Activated naive CD8-positive, alpha-beta T cell (primary cell): ENCODE data around the gene RBFOX2.
A peak's percentile ranks its signal among the peaks of the same experiment; 100 is the strongest.

Source experiments
- H3K27ac Mint-ChIP-seq: one replicate; pipeline ENCODE4 v1.8.0; 2021; ENCODE audit warnings: mixed read lengths
- H3K27me3 Mint-ChIP-seq: one replicate; pipeline ENCODE4 v1.8.0; 2021; ENCODE audit warnings: mixed read lengths
- H3K36me3 Mint-ChIP-seq: one replicate; pipeline ENCODE4 v1.8.0; 2021; ENCODE audit warnings: mixed read lengths
- H3K4me1 Mint-ChIP-seq: one replicate; pipeline ENCODE4 v1.8.0; 2021; ENCODE audit warnings: low read depth, mixed read lengths
- H3K4me3 Mint-ChIP-seq: one replicate; pipeline ENCODE4 v1.8.0; 2021; ENCODE audit warnings: mild to moderate bottlenecking, mixed read lengths
- H3K9me3 Mint-ChIP-seq: one replicate; pipeline ENCODE4 v1.8.0; 2021; ENCODE audit warnings: low read depth, mixed read lengths

The RBFOX2 gene

GRCh38 chr22:35904336-35904692, 124.3 kb downstream of the RBFOX2 start:
- H3K27me3 Mint-ChIP-seq: peaks cover 7% of the 10 kb centered on the region
- H3K4me3 Mint-ChIP-seq: no peak overlapping the region
- no peak overlapping the region for H3K27ac Mint-ChIP-seq

GRCh38 chr22:35903571-35904335, 124.9 kb downstream of the RBFOX2 start:
- H3K4me3 Mint-ChIP-seq: no peak overlapping the region
- H3K9me3 Mint-ChIP-seq: no peaks in the 10 kb centered on the region
- peaks cover 16% of the 10 kb centered on the region for H3K4me1 Mint-ChIP-seq
- peaks cover 7% of the 10 kb centered on the region for H3K27me3 Mint-ChIP-seq
- peaks cover 3% of the 10 kb centered on the region for H3K36me3 Mint-ChIP-seq
- H3K27ac Mint-ChIP-seq: no peak overlapping the region

More at GRCh38 chr22:35904336-35904692, 124.3 kb downstream of the RBFOX2 start:
- peaks cover 3% of the 10 kb centered on the region for H3K36me3 Mint-ChIP-seq
- H3K9me3 Mint-ChIP-seq: no peaks in the 10 kb centered on the region
- H3K4me1 Mint-ChIP-seq: peaks cover 16% of the 10 kb centered on the region

GRCh38 chr22:35900483-35901168, 128.0 kb downstream of the RBFOX2 start:
- peak overlapping the region; percentile 24 for H3K27ac Mint-ChIP-seq
- peaks cover 9% of the 10 kb centered on the region for H3K27me3 Mint-ChIP-seq
- peaks cover 3% of the 10 kb centered on the region for H3K36me3 Mint-ChIP-seq
- H3K9me3 Mint-ChIP-seq: no peaks in the 10 kb centered on the region
- peaks cover 16% of the 10 kb centered on the region for H3K4me1 Mint-ChIP-seq
- H3K4me3 Mint-ChIP-seq: no peak overlapping the region

GRCh38 chr22:35899736-35900135, 128.9 kb downstream of the RBFOX2 start:
- Mint-ChIP-seq H3K36me3 (peaks cover 3% of the 10 kb centered on the region), H3K27ac (no peak overlapping the region), H3K4me1 (peaks cover 16% of the 10 kb centered on the region), H3K27me3 (peaks cover 15% of the 10 kb centered on the region), H3K4me3 (no peak overlapping the region), H3K9me3 (no peaks in the 10 kb centered on the region)

- peaks cover 13% of the 10 kb centered on the region for H3K4me1 Mint-ChIP-seq
- H3K9me3 Mint-ChIP-seq: no peaks in the 10 kb centered on the region
- H3K27ac Mint-ChIP-seq: no peak overlapping the region
- peaks cover 15% of the 10 kb centered on the region for H3K27me3 Mint-ChIP-seq
- H3K36me3 Mint-ChIP-seq: no peaks in the 10 kb centered on the region
- H3K4me3 Mint-ChIP-seq: no peak overlapping the region
Measured at GRCh38 chr22:35896111-35896705, 132.4 kb downstream of the RBFOX2 start.

- Mint-ChIP-seq H3K27ac (no peak overlapping the region), H3K36me3 (no peaks in the 10 kb centered on the region), H3K4me3 (no peak overlapping the region)
Measured at GRCh38 chr22:35894937-35895708, 133.5 kb downstream of the RBFOX2 start.

GRCh38 chr22:35894464-35894878, 134.2 kb downstream of the RBFOX2 start:
- peaks cover 15% of the 10 kb centered on the region for H3K27me3 Mint-ChIP-seq
- no peak overlapping the region for H3K4me3 Mint-ChIP-seq

More at GRCh38 chr22:35894937-35895708, 133.5 kb downstream of the RBFOX2 start:
- Mint-ChIP-seq H3K27me3 (peaks cover 15% of the 10 kb centered on the region), H3K9me3 (no peaks in the 10 kb centered on the region), H3K4me1 (peaks cover 2% of the 10 kb centered on the region)

GRCh38 chr22:35893698-35894097, 134.9 kb downstream of the RBFOX2 start:
- H3K27ac Mint-ChIP-seq: no peak overlapping the region
- peaks cover 15% of the 10 kb centered on the region for H3K27me3 Mint-ChIP-seq
- no peak overlapping the region for H3K4me3 Mint-ChIP-seq
- no peaks in the 10 kb centered on the region for H3K36me3 Mint-ChIP-seq
- no peaks in the 10 kb centered on the region for H3K4me1 Mint-ChIP-seq
- no peaks in the 10 kb centered on the region for H3K9me3 Mint-ChIP-seq

More at GRCh38 chr22:35894464-35894878, 134.2 kb downstream of the RBFOX2 start:
- Mint-ChIP-seq H3K27ac (no peak overlapping the region), H3K4me1 (no peaks in the 10 kb centered on the region), H3K9me3 (no peaks in the 10 kb centered on the region), H3K36me3 (no peaks in the 10 kb centered on the region)

- no peak overlapping the region for H3K27ac Mint-ChIP-seq
- no peaks in the 10 kb centered on the region for H3K36me3 Mint-ChIP-seq
- H3K4me3 Mint-ChIP-seq: no peak overlapping the region
- no peaks in the 10 kb centered on the region for H3K4me1 Mint-ChIP-seq
- peaks cover 15% of the 10 kb centered on the region for H3K27me3 Mint-ChIP-seq
- no peaks in the 10 kb centered on the region for H3K9me3 Mint-ChIP-seq
Measured at GRCh38 chr22:35892192-35892591, 136.4 kb downstream of the RBFOX2 start.

GRCh38 chr22:35891442-35891841, 137.2 kb downstream of the RBFOX2 start:
- Mint-ChIP-seq H3K4me3 (no peak overlapping the region), H3K27ac (no peak overlapping the region), H3K9me3 (no peaks in the 10 kb centered on the region), H3K27me3 (peaks cover 15% of the 10 kb centered on the region), H3K4me1 (no peaks in the 10 kb centered on the region), H3K36me3 (no peaks in the 10 kb centered on the region)

GRCh38 chr22:35889071-35889470, 139.6 kb downstream of the RBFOX2 start:
- Mint-ChIP-seq H3K9me3 (no peaks in the 10 kb centered on the region), H3K4me3 (no peak overlapping the region), H3K27me3 (peaks cover 7% of the 10 kb centered on the region), H3K36me3 (no peaks in the 10 kb centered on the region), H3K4me1 (peaks cover 4% of the 10 kb centered on the region), H3K27ac (no peak overlapping the region)

- Mint-ChIP-seq H3K9me3 (no peaks in the 10 kb centered on the region), H3K4me3 (no peak overlapping the region), H3K36me3 (no peaks in the 10 kb centered on the region), H3K4me1 (peaks cover 9% of the 10 kb centered on the region), H3K27ac (no peak overlapping the region), H3K27me3 (peaks cover 7% of the 10 kb centered on the region)
Measured at GRCh38 chr22:35888181-35888870, 140.3 kb downstream of the RBFOX2 start.

GRCh38 chr22:35887296-35887875, 141.2 kb downstream of the RBFOX2 start:
- H3K4me3 Mint-ChIP-seq: no peak overlapping the region
- H3K27me3 Mint-ChIP-seq: peaks cover 4% of the 10 kb centered on the region
- H3K4me1 Mint-ChIP-seq: peaks cover 18% of the 10 kb centered on the region
- no peaks in the 10 kb centered on the region for H3K9me3 Mint-ChIP-seq
- H3K36me3 Mint-ChIP-seq: no peaks in the 10 kb centered on the region
- no peak overlapping the region for H3K27ac Mint-ChIP-seq

- Mint-ChIP-seq H3K27ac (no peak overlapping the region), H3K9me3 (no peaks in the 10 kb centered on the region), H3K27me3 (no peaks in the 10 kb centered on the region), H3K36me3 (no peaks in the 10 kb centered on the region), H3K4me3 (no peak overlapping the region), H3K4me1 (peaks cover 24% of the 10 kb centered on the region)
Measured at GRCh38 chr22:35886309-35886708, 142.3 kb downstream of the RBFOX2 start.
